SKM-1 treated with dmso at 0.1 percent for 144 hours (cell line): ENCODE data around the gene YEATS2.
A peak's percentile ranks its signal among the peaks of the same experiment; 100 is the strongest.

Source experiments
- DNase-seq: peaks from one replicate; lab custom pipeline; 2025; ENCODE audit not compliant: unreplicated experiment; lab: John Stamatoyannopoulos, UW

The YEATS2 gene

DNA sequence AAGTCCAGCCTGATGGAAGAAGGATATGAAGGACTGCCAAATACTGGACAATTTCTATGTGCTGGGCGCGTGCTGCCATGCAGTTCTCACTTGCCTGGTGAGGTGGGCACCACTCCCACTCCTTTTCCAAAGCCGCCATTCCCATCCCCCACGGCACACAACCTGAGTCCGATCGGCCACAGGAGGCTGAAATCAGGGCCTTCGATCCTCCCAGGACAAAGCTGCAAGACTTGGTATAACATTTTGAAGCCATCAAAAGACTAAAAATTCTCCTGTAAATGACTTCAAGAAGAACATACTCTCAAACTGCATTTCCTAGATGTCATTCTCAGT, 130.9 kb downstream of the YEATS2 start:
- DNase-seq = no peak

DNA sequence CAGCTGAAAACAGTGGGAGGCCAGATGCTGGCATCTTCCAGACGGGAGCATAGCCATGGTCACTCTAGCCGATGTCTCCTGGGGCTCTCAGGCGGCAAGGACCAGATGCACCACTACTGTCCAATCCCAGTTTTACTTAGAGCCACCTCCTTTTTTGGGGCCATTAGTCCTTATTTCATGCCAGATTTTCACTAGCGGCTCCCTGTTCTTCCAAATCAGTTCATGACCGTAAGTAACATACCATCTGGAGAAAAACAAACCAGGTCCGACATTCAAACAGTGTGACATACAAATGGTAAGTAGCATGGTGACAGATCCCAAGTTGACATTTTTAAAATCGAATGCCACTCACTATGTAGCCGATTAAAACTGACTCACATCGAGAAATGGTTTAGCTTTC, 131.9 kb downstream of the YEATS2 start:
- DNase-seq = no peak

DNA sequence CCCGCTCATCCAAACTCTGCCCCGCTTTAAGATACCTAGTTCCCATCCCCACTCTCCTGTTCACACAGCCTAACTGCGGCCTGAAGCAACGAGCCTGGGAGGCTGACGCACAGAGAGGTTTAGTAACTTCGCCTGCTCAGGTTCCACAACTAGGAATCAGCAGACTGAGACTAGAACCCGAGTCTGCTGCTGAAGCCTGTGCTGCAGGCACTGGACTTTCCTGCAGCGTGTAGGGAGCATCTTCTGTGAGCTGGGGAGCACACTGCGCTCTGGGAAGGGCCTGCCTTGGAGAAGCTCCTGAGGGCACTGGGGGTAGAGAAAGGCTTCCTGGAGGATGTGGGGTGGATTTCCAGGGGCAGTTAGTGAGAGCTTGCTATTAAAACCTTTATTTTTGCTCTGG, 132.6 kb downstream of the YEATS2 start:
- no peak for DNase-seq

DNA sequence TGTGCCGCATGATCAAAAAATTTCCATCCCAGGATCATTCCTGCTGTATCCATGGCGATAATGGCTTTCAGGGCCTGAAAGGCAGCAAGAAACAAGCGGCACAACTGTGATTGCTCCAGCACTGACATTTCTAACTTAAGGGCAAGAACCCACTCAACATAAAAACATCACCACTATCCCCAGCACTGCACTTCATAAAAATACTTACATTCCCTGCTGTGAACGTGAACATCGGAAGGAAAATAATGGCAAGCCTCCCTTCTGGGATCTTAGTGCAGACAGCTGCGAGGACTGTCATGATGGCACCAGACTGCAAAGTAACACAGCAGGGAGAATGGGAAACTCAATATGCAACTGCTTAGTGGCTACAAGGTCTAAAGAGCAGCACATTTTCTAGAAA, 135.9 kb downstream of the YEATS2 start:
- no peak for DNase-seq

DNA sequence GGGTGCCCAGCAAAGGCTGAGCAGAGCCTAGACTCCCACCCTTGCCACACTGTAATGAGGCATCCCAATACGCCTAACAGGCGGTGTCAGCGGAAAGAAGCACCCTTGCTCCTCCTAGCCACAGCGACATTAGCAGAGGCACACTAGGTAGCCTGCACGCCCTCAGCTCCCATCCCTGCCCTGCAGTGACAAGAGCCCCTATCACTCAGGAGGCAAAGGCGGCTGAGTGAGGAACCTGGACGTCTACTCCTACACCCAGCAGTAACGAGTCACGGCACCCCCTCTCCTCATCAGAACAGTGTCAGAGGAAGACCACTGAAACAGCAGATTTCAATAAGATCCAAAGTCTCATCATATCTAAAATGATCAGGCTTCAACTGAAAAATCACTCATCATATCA, 139.8 kb downstream of the YEATS2 start:
- DNase-seq = no peak

DNA sequence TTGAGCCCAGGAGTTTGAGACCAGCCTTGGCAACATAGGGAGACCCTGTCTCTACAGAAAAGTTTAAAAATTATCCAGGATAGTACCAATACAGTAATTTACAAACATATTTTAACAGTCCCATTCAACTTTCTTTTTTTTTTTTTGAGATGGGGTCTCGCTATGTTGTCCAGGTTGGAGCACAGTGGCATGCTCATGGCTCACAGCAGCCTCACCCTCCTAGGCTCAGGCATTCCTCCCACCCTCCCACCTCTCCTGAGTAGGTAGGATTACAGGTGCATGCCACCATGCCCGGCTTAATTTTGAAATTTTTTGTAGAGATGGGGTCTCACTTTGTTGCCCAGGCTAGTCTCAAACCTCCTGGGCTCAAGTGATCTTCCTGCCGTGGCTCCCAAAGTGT, 140.3 kb downstream of the YEATS2 start:
- DNase-seq = no peak

DNA sequence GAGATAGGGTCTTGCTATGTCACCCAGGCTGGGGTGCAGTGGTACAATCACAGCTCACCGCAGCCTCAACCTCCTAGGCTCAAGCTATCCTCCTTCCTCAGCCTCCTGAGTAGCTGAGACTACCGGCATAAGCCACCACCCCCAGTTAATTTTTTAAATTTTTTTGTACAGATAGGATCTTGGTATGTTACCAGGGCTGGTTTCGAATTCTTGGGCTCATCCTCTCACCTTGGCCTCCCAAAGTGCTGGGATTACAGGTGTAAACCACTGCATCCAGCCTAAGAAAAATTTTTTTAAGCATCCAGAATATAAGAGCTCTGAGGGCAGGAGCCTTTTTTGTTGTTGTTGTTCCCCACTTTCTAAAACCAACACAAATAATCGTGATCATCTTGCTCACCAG, 142.2 kb downstream of the YEATS2 start:
- DNase-seq = no peak

DNA sequence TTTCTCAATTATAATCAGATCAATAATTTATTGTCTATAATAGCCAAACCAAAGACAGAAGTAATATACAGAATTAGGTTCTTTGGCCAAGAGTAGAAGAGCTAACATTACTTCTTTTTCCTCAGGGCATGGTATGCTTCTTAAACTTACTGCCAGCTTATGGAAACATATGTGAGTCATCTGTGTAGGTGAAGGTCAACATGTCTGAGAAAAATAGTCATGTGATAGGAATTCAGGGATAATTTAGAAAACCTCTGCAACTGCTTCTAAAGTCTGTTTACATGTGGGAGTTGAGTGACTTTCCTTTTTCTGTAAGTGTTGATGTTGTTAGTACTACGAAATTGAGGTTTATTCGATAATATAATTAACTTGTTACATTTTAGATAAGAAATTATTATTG, 147.0 kb downstream of the YEATS2 start:
- DNase-seq = no peak

DNA sequence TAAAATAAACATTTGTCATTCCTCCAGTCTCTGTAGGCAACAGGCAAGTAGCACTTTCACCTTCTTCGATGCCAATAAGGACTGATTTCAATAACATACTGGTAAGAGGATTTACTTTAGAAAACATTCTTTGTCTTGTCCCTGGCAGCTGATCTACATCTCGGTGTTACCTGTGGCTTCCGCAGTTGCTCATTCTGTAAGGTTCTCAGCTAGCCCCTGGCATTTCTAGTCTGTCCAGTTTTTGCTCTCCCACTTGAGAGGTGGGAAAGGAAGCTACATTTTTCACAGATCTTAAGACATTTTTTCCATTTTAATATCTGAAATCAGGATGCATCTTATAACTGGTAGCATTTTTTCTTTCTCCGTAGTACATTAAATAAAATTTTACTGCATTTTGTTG, 147.5 kb downstream of the YEATS2 start:
- no peak for DNase-seq

DNA sequence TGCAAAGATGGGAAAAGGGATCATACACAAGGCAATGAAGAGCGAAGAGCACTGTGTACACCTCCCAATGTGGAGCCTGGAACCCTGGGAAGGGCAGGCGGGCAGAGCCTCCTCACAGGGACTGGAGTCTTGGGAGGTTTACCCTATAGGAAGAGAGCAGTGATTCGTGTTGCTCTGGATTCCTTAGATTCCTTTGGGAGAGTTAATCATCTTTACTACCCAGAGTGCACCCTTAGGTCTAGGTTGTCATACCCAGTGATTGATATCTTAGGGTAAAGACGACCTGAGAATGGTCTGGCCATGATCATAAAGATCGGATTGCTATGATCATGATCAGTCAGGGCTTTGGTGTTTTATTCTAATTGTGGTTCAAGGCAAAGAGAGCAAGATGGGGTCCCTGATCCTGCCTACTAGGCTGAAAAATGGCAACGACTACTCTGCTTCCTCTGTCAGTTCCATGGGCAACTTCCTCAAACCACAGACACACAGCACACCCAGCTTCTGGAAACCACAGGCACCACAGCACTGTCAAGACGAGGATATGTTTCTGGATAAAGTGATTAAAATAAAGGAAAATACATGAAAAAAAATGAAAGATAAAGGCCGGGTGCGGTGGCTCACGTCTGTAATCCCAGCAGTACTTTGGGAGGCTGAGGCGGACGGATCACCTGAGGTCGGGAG, 148.2 kb downstream of the YEATS2 start:
- DNase-seq = peak; percentile 28

DNA sequence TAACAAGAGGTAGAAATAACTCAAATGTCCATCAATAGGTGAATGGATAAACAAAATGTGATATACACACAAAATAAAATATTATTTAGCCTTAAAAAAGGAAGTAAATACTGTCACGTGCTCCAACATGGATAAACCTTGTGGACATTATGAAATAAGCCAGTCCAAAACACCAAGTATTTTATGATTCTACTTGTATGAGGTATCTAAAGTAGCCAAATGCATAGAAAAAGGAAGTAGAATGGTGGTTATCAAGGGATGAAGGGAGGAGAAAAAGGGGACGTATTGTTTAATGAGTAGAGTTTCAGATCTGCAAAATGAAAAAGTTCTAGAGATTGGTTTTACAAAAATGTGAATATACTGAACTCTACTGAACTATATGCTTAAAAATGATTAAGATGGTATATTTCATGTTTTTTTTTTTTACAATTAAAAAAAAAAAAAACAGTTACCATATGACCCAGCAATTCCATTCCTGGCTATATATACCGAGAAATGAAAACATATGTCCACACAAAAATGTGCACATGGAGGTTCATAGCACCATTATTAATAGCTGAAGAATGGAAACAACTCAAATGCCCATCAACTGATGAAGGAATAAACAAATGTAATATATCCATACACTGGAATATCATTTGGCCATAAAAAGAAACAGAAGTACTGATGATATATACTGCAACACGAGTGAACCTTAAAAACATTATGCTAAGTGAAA, 156.9 kb downstream of the YEATS2 start:
- DNase-seq = no peak

DNA sequence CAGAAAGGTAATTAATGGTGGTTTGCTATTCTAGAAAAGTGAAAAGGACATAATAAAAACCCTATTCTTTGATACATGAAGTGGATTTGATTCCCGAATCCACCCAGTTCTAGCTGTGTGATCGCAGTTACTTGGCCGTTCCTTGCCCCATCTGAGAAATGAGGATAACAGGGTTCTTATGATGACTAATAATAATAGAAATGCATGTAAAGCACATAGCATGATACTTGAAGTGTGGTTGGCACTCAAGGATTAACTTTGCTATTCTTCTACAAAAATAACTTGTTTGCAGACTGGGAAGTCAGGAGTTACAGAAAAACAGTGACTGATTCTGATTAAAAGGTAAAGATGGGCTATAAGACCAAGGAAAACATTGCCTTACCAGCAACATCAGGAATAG, 160.3 kb downstream of the YEATS2 start:
- no peak for DNase-seq
